WI38 (cell line): ENCODE data around the gene PRSS50.

Experiments used
- H3K4me3 ChIP-seq: 2 replicates; pipeline ENCODE4 v1.5.1; 2011; ENCODE audit warnings: low read depth, mild to moderate bottlenecking, control low read depth, low read length
- CTCF ChIP-seq: IDR thresholded peaks from 2 replicates; pipeline ENCODE4 v1.5.1; 2012; ENCODE audit warnings: low read depth, mild to moderate bottlenecking, control low read depth, low read length

Gene PRSS50

GRCh38 chr3:46701181-46701939 lies 16.3 kb downstream of the PRSS50 start, which contains the start of gene TMIE:
TSS of gene TMIE (plus strand) at chr3:46701392. CDS start at chr3:46701488, 96 bp downstream.
- H3K4me3 ChIP-seq, result no peak within 1 kb of the TSS
- no peak for TF ChIP-seq CTCF

DNA sequence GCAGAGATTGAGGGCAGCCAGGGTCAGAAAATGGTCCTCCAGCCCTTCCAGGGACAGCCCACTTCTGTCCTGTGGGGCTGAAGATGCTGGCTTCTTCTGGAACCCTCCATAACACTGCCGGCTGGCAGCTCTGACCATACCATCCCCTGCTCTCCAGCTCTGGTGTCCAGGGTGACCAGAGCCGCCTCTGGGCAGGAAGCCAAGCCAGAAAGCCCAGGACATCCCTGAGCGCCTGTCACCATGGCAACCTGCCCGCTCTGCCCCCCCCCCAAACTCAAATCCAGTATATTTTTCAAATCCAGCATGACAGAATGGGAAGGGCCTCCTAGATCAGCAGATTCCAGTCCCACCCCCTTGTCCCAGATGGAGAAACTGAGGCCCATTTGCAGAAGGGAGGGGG lies 16.9 kb downstream of the PRSS50 start:
- no peak for TF ChIP-seq CTCF
- no peak overlapping the region for H3K4me3 ChIP-seq

DNA sequence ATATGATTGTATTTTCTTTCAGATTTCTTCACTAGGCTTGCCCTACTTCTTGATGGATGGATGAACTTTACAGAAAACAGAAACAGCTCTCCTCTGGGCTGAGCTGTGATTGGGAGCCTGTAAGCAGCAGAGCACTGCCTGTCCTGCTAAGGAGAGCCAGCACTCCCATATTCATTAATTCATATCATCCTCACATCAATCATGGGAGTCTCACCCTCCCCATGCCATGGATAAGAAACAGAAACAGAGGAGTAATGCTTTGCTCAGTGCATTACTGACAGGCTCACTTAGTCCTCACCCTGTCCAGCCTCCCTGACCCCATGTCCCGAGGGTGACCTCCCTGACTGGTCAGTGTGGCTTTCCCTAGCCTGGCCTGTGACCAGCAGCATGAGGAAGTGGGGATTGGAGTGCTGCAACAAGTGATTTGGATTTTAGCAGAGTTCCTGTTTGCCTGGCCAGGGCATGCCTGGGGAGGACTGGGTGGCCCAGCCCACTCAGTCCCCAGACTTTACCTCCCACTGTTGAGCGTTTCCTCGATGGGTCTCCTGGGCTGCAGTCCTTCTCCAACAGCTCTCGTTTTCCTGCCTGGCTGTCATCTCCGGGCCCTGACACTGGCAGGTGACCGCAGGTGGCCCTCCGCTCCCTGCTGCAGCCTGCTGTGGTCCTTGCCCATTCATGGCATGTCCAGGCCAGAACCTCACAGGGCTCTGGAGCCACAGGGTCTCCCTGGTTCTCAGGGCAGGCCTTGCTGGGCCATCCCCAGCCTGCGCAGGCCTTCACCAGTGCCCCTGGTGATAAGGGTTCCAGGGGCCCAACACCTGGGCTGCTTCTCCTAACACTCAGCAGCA lies 17.8 kb downstream of the PRSS50 start:
- TF ChIP-seq CTCF, result no peak
- H3K4me3 ChIP-seq, result no peak overlapping the region

- no peak overlapping the region for H3K4me3 ChIP-seq
- no peak for TF ChIP-seq CTCF
Observed at GRCh38 chr3:46695962-46696894, 21.4 kb downstream of the PRSS50 start.

GRCh38 chr3:46695177-46695961 lies 22.3 kb downstream of the PRSS50 start:
- H3K4me3 ChIP-seq, result no peak overlapping the region
- no peak for TF ChIP-seq CTCF

- no peak overlapping the region for H3K4me3 ChIP-seq
- no peak for TF ChIP-seq CTCF
Observed at GRCh38 chr3:46694520-46694919, 23.1 kb downstream of the PRSS50 start.
